Esophagus (tissue), 2 donors: ENCODE measurements around the gene SMIM36. TPM values are rescaled to one million over a fixed set of nuclear protein-coding genes. Genes with fewer than 3 reads are reported as not detected.
A peak's percentile ranks its signal among the peaks of the same experiment; 100 is the strongest.
"Not testable (repeated sequence)": the region's sequence is repeated elsewhere in the genome, so short reads cannot be mapped to it uniquely, and the experiment has no call there.

Experiments
- H3K27ac ChIP-seq, 2 donors: one replicate each; pipeline ENCODE4 v1.5.1; 2013; ENCODE audit warnings: low read depth in 2 of 2, mild to moderate bottlenecking in 2 of 2, inconsistent platforms in 1 of 2, low read length in 1 of 2, moderate library complexity in 1 of 2
- H3K27me3 ChIP-seq, 2 donors: one replicate each; pipeline ENCODE4 v1.6.1; 2013; ENCODE audit warnings: low read length in 2 of 2, control low read depth in 1 of 2, mild to moderate bottlenecking in 1 of 2; ENCODE audit not compliant: insufficient read depth in 2 of 2, control insufficient read depth in 1 of 2
- H3K36me3 ChIP-seq, 2 donors: one replicate each; pipeline ENCODE4 v1.6.1; 2013; ENCODE audit warnings: low read length in 1 of 2; ENCODE audit not compliant: control insufficient read depth in 2 of 2, insufficient read depth in 2 of 2
- H3K4me1 ChIP-seq, 2 donors: one replicate each; pipeline ENCODE4 v1.6.1; 2013; ENCODE audit warnings: low read length in 1 of 2; ENCODE audit not compliant: control insufficient read depth in 2 of 2, insufficient read depth in 2 of 2
- H3K4me3 ChIP-seq, 2 donors: one replicate each; pipeline ENCODE4 v1.5.1; 2013; ENCODE audit warnings: low read length in 2 of 2, mild to moderate bottlenecking in 2 of 2, low read depth in 1 of 2, moderate library complexity in 1 of 2
- H3K9me3 ChIP-seq, 2 donors: one replicate each; pipeline ENCODE4 v1.6.1; 2013; ENCODE audit warnings: mild to moderate bottlenecking in 2 of 2, low read depth in 1 of 2, low read length in 1 of 2, moderate library complexity in 1 of 2; ENCODE audit not compliant: control insufficient read depth in 2 of 2, insufficient read depth in 1 of 2
- WGBS, 2 donors: extraction: QIAGEN DNeasy Blood & Tissue Kit; methylation state at CpG; one replicate each; pipeline ENCODE4 v1.1.7; 2013; 5-methylcytosine and 5-hydroxymethylcytosine counted together
- polyA plus RNA-seq, 2 donors: library from polyadenylated mRNA; stranded (reverse); fragments of 200-250 nt; gene quantifications; one replicate each; pipeline ENCODE4 v1.2.3, GENCODE V29; 2013
- donor health status: healthy with polysubstance abuse.
- donor health status: Bipolar disorder and iron deficiency.

SMIM36 gene
- polyA plus RNA-seq, 2 donors = not detected

DNA sequence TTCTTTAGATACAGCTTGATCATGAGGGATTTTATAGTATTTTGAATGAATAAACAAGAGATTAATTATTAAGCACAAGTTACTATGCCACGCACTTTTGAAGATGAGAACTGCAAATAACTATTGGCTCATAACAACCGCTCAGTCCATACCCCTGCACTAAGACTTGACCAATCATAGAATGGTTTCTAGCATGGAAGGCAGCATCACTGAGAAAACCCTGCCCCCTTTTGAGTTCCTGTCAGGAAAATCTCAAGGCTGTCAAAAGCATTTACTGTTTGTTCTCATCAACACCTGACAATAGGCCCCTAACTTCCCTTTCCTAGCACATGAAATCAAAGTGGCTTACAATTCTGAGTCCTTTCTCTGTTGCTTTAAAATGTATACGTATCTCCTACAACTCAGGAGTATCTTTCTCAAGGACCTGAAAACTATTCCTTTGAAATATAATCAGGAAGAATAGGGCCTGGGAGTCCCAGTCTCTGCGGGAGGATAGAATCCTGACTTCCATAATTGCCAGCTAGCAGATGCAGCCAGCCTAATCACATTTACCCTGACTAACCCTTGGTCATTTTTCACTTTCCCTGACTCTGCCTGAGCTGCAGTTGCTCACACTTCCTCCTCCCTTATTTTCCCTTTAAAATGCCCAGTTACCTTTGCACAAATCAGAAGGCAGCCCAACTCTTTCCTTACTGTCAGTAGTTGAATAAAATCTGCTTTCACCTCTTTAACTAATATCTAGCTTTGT, 80.5 kb downstream of the SMIM36 start:
- no peaks in the 10 kb centered on the region for H3K27me3 ChIP-seq
- H3K4me3 ChIP-seq = no peak overlapping the region
- no peaks in the 10 kb centered on the region for H3K9me3 ChIP-seq
- no peaks in the 10 kb centered on the region for H3K36me3 ChIP-seq
- WGBS, 2 donors = 63 to 76% methylated on average over 4 of the region's 4 CpGs
- no peaks in the 10 kb centered on the region for H3K4me1 ChIP-seq
- no peak overlapping the region for H3K27ac ChIP-seq

DNA sequence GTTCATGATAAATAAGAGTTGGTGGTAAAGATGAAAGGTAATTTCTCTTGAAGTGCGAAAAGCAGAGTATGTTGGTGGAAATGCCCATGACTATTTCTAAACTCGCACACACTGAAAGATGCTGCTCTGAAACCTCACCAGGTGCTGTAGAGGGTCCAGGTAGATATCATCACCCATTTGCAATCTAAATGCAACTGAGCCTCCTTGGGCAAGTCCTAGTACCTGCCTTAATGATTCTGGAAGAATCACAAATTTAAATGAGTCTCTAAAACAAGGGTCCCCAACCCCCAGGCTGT, 83.7 kb downstream of the SMIM36 start:
- 88 to 89% methylated on average over 2 of the region's 2 CpGs for WGBS, 2 donors
- no peaks in the 10 kb centered on the region for H3K4me1 ChIP-seq
- no peak overlapping the region for H3K4me3 ChIP-seq
- H3K27me3 ChIP-seq = no peaks in the 10 kb centered on the region
- H3K27ac ChIP-seq = no peak overlapping the region
- no peaks in the 10 kb centered on the region for H3K9me3 ChIP-seq
- no peaks in the 10 kb centered on the region for H3K36me3 ChIP-seq

GRCh38 chr17:55426851-55427586, 84.2 kb downstream of the SMIM36 start:
- WGBS, 2 donors = 36 to 41% methylated on average over 2 of the region's 2 CpGs
- Histone ChIP-seq H3K27ac (no peak overlapping the region), H3K4me1 (no peaks in the 10 kb centered on the region), H3K4me3 (no peak overlapping the region), H3K27me3 (no peaks in the 10 kb centered on the region), H3K9me3 (no peaks in the 10 kb centered on the region), H3K36me3 (no peaks in the 10 kb centered on the region)

GRCh38 chr17:55424893-55425540, 86.2 kb downstream of the SMIM36 start:
- WGBS, 2 donors = 57% methylated on average over 4 of the region's 4 CpGs
- Histone ChIP-seq H3K4me1 (peaks cover 0 to 3% of the 10 kb centered on the region in 2 donors), H3K27me3 (no peaks in the 10 kb centered on the region), H3K4me3 (no peak overlapping the region), H3K27ac (no peak overlapping the region), H3K36me3 (no peaks in the 10 kb centered on the region), H3K9me3 (no peaks in the 10 kb centered on the region)

DNA sequence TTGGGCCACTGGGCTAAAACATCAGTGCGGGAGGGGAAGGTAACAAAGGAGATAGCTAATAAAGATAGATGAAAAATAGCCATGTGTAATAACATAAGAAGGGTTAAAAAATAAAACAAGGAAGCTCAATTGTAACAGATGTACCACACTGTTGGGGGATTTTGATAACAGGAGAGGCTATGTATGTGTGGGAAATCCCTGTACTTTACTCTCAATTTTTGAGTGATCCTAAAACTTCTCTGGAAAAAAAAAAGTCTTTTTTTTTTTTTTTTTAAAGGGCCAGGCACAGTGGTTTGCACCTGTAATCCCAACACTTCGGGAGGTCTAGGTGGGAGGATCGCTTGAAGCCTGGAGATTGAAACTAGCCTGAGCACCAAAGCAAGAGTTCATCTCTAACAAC, 87.7 kb downstream of the SMIM36 start:
- Histone ChIP-seq H3K4me1 (peaks cover 0 to 3% of the 10 kb centered on the region in 2 donors), H3K4me3 (no peak overlapping the region), H3K27ac (no peak overlapping the region), H3K36me3 (no peaks in the 10 kb centered on the region), H3K9me3 (no peaks in the 10 kb centered on the region), H3K27me3 (no peaks in the 10 kb centered on the region)
- 81 to 91% methylated on average over 3 of the region's 3 CpGs for WGBS, 2 donors

DNA sequence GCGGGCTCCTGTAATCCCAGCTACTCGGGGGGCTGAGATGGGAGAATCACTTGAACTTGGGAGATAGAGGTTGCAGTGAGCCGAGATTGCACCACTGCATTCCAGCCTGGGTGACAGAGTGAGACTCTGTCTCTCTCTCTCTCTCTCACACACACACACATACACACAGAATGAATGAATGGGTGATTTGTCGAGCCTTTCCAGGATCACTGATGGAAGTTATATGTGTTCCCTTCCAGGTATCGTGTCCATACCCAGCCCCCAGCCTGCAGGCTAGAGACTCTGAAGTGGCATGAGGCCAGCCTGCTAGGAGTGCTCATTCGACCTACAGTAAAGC, 88.5 kb downstream of the SMIM36 start:
- H3K36me3 ChIP-seq, H3K4me1 ChIP-seq: not testable (repeated sequence)
- WGBS, 2 donors = 74 to 76% methylated on average over 6 of the region's 6 CpGs

DNA sequence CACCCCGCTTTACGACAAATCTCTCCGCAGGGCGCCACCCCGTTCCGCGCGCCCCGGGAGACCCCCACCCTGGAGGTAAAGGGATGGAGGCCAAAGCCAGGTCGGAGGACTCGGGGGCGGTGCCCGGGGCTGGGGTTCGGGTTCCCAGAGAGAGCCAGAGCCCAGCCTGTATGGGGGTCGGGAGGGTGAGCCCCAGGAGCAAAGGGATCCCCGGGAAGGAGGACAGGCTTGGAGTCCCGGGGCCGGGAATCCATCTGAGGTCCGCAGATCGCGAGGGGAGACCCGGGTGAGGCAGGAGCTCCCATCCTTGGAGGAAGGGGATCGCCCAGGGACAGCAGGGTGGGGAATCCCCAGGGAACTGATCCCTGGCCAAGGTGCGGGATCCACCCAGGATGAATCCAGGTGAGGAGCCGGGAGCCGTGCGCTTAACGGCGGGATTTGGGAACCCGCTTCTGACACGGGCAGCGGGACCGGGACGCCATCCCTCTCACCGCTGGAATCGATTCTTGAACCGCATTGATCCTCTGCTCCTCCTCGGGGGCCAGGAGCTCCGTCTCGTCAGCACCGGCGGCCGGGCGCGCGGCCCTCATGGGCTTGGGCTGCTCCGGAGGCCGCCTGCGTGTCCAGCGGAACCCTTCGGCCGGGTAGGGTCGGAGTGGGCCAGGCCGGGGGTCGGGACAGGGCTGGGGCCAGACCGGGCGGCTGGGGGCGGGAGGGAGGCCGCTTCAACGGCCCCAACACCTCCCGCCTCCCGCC, 89.9 kb downstream of the SMIM36 start, which contains the start of gene MMD:
MMD (minus strand) TSS at position 657 of the 756 bp plus-strand sequence; CDS start at position 517, 140 bp downstream.
- H3K27ac ChIP-seq = peak within 1 kb of the TSS; percentile 85 to 86
- H3K4me1 ChIP-seq = peaks cover 0 to 3% of the 10 kb centered on the region in 2 donors
- WGBS, 2 donors = 0 to 1% methylated on average over 45 to 62 of the region's 62 CpGs
- H3K9me3 ChIP-seq = no peaks in the 10 kb centered on the region
- no peaks in the 10 kb centered on the region for H3K27me3 ChIP-seq
- no peaks in the 10 kb centered on the region for H3K36me3 ChIP-seq
- H3K4me3 ChIP-seq = peak within 1 kb of the TSS; percentile 90 to 95

More for the DNA sequence above, 88.5 kb downstream of the SMIM36 start:
- not testable (repeated sequence) for H3K27ac ChIP-seq, H3K27me3 ChIP-seq, H3K4me3 ChIP-seq, H3K9me3 ChIP-seq

GRCh38 chr17:55420776-55421178, 90.5 kb downstream of the SMIM36 start:
- Histone ChIP-seq H3K4me3 (peak overlapping the region; percentile 90 to 95), H3K27me3 (no peaks in the 10 kb centered on the region), H3K36me3 (no peaks in the 10 kb centered on the region), H3K4me1 (peaks cover 0 to 3% of the 10 kb centered on the region in 2 donors), H3K27ac (peak overlapping the region; percentile 85 to 86), H3K9me3 (no peaks in the 10 kb centered on the region)
- WGBS, 2 donors = 1% methylated on average over 21 of the region's 21 CpGs

DNA sequence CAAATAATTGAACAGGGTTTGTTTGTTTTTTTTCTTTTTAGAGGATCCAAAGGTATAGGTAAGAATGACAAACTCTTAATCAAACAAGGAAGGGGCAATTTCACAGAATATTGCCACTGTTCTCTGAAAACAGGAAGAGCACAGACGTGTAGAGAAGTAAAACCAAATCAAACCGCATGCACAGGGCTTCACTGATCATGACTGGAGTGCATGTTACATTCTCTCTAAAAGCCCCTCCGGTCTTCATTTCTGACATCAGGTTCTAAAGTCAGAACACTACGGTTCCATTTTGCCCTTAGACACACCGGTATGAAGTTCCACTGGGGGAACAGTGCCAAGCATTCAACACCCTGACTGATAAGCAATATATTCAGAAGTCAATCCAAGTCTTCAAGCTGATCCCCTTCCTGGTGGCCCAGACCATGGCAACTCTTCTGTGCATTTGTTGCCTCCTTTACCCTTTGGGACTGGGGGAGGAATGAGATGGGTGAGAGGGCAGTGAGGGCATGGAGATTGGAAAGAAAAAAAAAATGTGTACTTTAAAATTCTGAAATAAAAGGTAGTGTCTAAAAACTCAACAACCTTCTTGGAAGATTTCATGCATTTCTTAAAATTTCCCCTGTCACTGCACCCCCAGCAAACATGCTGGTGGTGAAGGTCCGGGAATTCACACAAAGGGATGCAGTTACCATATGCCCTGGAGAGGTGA, 91.0 kb downstream of the SMIM36 start:
- Histone ChIP-seq H3K27ac (peak overlapping the region; percentile 54 to 85), H3K36me3 (no peaks in the 10 kb centered on the region), H3K9me3 (no peaks in the 10 kb centered on the region), H3K4me1 (peaks cover 0 to 3% of the 10 kb centered on the region in 2 donors), H3K4me3 (peak overlapping the region; percentile 90 to 95), H3K27me3 (no peaks in the 10 kb centered on the region)
- WGBS, 2 donors = 35 to 42% methylated on average over 6 of the region's 6 CpGs
